Heart left ventricle (tissue), 16 donors: Measurements from ENCODE around the gene EFNB3. TPM values are rescaled to one million over a fixed set of nuclear protein-coding genes. Genes with fewer than 3 reads are reported as not detected.

Experiments
- ATAC-seq, 4 donors: fragments of 200-7000 bp; cut with Tn5 transposase; one replicate each; pipeline ENCODE4 v1.9.1; 2020 to 2022; ENCODE audit warnings: moderate library complexity in 4 of 4, mild to moderate bottlenecking in 3 of 4, moderate number of reproducible peaks in 1 of 4
- DNase-seq, 5 donors: peaks; one replicate each; pipeline ENCODE4 v3.0.0-alpha.2; 2020
- H3K27ac ChIP-seq, 12 donors: fragments of 200-600 bp; sonication (generic) in 4 of 12; one replicate each; pipeline versions ENCODE4 v1.5.0 to v1.8.0; 2016 to 2022; ENCODE audit warnings: mild to moderate bottlenecking in 2 of 12
- H3K27me3 ChIP-seq, 9 donors: fragments of 200-600 bp; sonication (generic) in 2 of 9; one replicate each; pipeline versions ENCODE4 v1.5.1 to v1.8.0; 2016 to 2022; ENCODE audit warnings: mild to moderate bottlenecking in 3 of 9
- H3K36me3 ChIP-seq, 9 donors: fragments of 200-600 bp; sonication (generic) in 2 of 9; one replicate each; pipeline versions ENCODE4 v1.5.0 to v1.8.0; 2018 to 2022; ENCODE audit warnings: mild to moderate bottlenecking in 2 of 9
- H3K4me1 ChIP-seq, 12 donors: fragments of 200-600 bp; sonication (generic) in 4 of 12; one replicate each; pipeline versions ENCODE4 v1.5.0 to v1.8.0; 2016 to 2022; ENCODE audit warnings: mild to moderate bottlenecking in 3 of 12
- H3K4me3 ChIP-seq, 12 donors: fragments of 200-600 bp; sonication (generic) in 4 of 12; one replicate each; pipeline versions ENCODE4 v1.5.0 to v1.8.0; 2017 to 2022; ENCODE audit warnings: mild to moderate bottlenecking in 9 of 12, moderate library complexity in 4 of 12
- H3K9me3 ChIP-seq, 12 donors: fragments of 200-600 bp; sonication (generic) in 4 of 12; one replicate each; pipeline versions ENCODE4 v1.5.0 to v1.8.0; 2016 to 2022; ENCODE audit warnings: mild to moderate bottlenecking in 1 of 12
- POLR2A ChIP-seq, 2 donors: fragments of 450-650 bp; IDR thresholded peaks; one replicate each; pipeline ENCODE4 v1.6.1; 2017; ENCODE audit warnings: antibody characterized with exemption in 2 of 2, mild to moderate bottlenecking in 2 of 2, moderate library complexity in 2 of 2
- WGBS, 4 donors: extraction: QIAGEN DNeasy Blood & Tissue Kit in 2 of 4; methylation state at CpG; one replicate each; pipeline versions ENCODE4 v1.1.5 to v1.1.7; 2013 to 2018; 5-methylcytosine and 5-hydroxymethylcytosine counted together
- intact Hi-C, 10 donors: fragments of 100-400 bp; cut with DNase I; formaldehyde crosslinking; loops; one replicate each; pipeline versions ENCODE4 v1.11.1 to v1.14.2; 2022
- polyA plus RNA-seq, 2 donors: library from polyadenylated mRNA; stranded (reverse); fragments of 200-250 nt; gene quantifications; one replicate each; pipeline ENCODE4 v1.2.3, GENCODE V29; 2013
- total RNA-seq, 9 donors: library from RNA; depleted of rRNA in 2 of 9; stranded (reverse); fragments of >200 nt in 2 of 9; fragmentation: NEBNext Ultra II Directional in 3 of 9; extraction: Animal tissue kit (Norgen Biotek cat#: 25700) in 3 of 9; gene quantifications; one replicate each; pipeline versions ENCODE4 v1.1.0 to v1.2.4, GENCODE V29; 2016 to 2023
- TF ChIP-seq, protein P1 (sequence below), 12 donors: fragments of 200-600 bp; sonication (generic) in 4 of 12; IDR thresholded peaks; one replicate each; pipeline versions ENCODE4 v1.5.0 to v1.8.0; 2018 to 2022; ENCODE audit warnings: antibody characterized with exemption in 12 of 12, mild to moderate bottlenecking in 5 of 12
- donor health status: ischemic (EF 13 %, LVEDD 7.1; RV severe dilation, severe dysfunction).
- donor health status: healthy with polysubstance abuse.
- donor health status: DM: no; HTN: yes; CAD: no.
- donor health status: DM: no; HTN: no; CAD: no.
- donor health status: ischemic (EF 25% LVEDD 6.9; RV normal size, moderate dysfunction).
- donor health status: ischemic (EF 25% LVEDD 5.7; RV mildly dilated, moderate dysfunction).
- donor health status: healthy.
- donor health status: DM: yes; HTN: yes; CAD: no.
- donor health status: ischemic (EF 35%, LVEDD 5.7; RV mildly dilated, moderate dysfunction).
- donor health status: nonischemic (EF 11% LVEDD 7.7; RV severe dilation, severe dysfunction).
- donor health status: DM: yes; HTN: yes; CAD: no.
- donor health status: PGD.
- donor health status: ischemic (EF 29% LVEDD 5.4; RV normal size, mild dysfunction).
- donor health status: nonischemic (EF 23%, LVEDD 6.1; RV moderate dilation, normal function).

The EFNB3 gene
- total and polyA plus RNA-seq, 11 donors: 0.10 to 4.6 (median 0.36) TPM

DNA sequence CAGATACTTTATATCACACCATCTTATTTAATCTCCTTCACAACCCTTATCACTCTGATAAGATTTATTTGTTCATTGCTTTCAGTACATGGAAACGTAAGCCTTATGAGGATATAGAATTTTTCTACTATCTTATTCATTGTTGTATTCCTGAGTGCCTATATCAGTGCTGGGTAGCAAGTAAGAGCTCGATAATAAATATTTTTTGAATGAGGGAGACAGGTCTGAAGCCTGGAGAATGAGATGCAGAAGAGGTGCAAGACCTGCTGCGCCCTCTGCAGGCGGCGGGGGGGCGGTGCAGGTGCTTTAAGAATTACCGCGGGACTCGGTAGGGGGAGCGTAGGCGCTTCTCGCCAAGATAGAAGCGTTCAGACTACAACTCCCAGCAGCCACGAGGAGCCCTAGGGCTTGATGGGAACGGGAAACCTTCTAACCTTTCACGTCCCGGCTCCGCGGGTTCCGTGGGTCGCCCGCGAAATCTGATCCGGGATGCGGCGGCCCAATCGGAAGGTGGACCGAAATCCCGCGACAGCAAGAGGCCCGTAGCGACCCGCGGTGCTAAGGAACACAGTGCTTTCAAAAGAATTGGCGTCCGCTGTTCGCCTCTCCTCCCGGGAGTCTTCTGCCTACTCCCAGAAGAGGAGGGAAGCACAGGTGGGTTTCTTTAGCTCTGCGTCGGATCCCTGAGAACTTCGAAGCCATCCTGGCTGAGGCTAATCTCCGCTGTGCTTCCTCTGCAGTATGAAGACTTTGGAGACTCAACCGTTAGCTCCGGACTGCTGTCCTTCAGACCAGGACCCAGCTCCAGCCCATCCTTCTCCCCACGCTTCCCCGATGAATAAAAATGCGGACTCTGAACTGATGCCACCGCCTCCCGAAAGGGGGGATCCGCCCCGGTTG, 16.8 kb upstream of the EFNB3 start, which contains the start of gene WRAP53:
WRAP53 (plus strand) TSS at position 570 of the 900 bp plus-strand sequence; CDS start at position 742, 172 bp downstream.
- H3K27ac ChIP-seq: peak within 1 kb of the TSS; percentile 47 to 99 (median 95)
- no peaks in the 10 kb centered on the region for H3K9me3 ChIP-seq
- H3K4me3 ChIP-seq: peak within 1 kb of the TSS; percentile 67 to 97 (median 86)
- H3K4me1 ChIP-seq: peaks cover 0 to 37% (median 24%) of the 10 kb centered on the region in 12 donors
- ATAC-seq: peak; percentile 92 to 97 (median 94)
- peak; percentile 96 to 99 (median 97) for DNase-seq
- intact Hi-C loops: loop anchor here (1.0 to 10.0 kb wide), 15 partner anchors 29 to 381 kb away; partner anchors contain the start of genes SHBG (in 4 of the 10), ATP1B2 (in 1 of the 10), CYB5D1 (in 1 of the 10) and DNAH2 (in 1 of the 10)
- H3K27me3 ChIP-seq: no peaks in the 10 kb centered on the region
- 0 to 1% (median 0%) methylated on average over 48 to 51 of the region's 51 CpGs for WGBS, 4 donors
- TF ChIP-seq POLR2A (IDR thresholded peaks at IDR 0.05): peak in 1 of 2 donors; percentile 64
- TF ChIP-seq, protein P1, sequence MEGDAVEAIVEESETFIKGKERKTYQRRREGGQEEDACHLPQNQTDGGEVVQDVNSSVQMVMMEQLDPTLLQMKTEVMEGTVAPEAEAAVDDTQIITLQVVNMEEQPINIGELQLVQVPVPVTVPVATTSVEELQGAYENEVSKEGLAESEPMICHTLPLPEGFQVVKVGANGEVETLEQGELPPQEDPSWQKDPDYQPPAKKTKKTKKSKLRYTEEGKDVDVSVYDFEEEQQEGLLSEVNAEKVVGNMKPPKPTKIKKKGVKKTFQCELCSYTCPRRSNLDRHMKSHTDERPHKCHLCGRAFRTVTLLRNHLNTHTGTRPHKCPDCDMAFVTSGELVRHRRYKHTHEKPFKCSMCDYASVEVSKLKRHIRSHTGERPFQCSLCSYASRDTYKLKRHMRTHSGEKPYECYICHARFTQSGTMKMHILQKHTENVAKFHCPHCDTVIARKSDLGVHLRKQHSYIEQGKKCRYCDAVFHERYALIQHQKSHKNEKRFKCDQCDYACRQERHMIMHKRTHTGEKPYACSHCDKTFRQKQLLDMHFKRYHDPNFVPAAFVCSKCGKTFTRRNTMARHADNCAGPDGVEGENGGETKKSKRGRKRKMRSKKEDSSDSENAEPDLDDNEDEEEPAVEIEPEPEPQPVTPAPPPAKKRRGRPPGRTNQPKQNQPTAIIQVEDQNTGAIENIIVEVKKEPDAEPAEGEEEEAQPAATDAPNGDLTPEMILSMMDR (IDR thresholded peaks at IDR 0.05): peak; percentile 98 to 100 (median 99)
- peaks cover 0 to 20% (median 2%) of the 10 kb centered on the region in 9 donors for H3K36me3 ChIP-seq

GRCh38 chr17:7688808-7689316, 16.1 kb upstream of the EFNB3 start:
- WGBS, 4 donors: 11 to 17% (median 15%) methylated on average over 13 of the region's 13 CpGs
- no peaks in the 10 kb centered on the region for H3K27me3 ChIP-seq
- ATAC-seq: no peak
- peaks cover 0 to 22% (median 2%) of the 10 kb centered on the region in 9 donors for H3K36me3 ChIP-seq
- TF ChIP-seq POLR2A (IDR thresholded peaks at IDR 0.05): no peak
- TF ChIP-seq, protein P1 (IDR thresholded peaks at IDR 0.05): no peak
- intact Hi-C loops: loop anchor here in 9 of 10 donors (2.0 to 10.0 kb wide), 13 partner anchors 28 to 382 kb away; partner anchors contain the start of genes SHBG (in 4 of the 9), ATP1B2 (in 1 of the 9), CYB5D1 (in 1 of the 9) and DNAH2 (in 1 of the 9)
- peak overlapping the region; percentile 1 to 97 (median 84) for H3K4me3 ChIP-seq
- H3K27ac ChIP-seq: peak overlapping the region in 10 of 12 donors; percentile 40 to 99 (median 90)
- peaks cover 0 to 36% (median 24%) of the 10 kb centered on the region in 12 donors for H3K4me1 ChIP-seq
- DNase-seq: no peak
- H3K9me3 ChIP-seq: no peaks in the 10 kb centered on the region

- no peak for DNase-seq
- Histone ChIP-seq H3K4me3 (no peak overlapping the region), H3K27me3 (no peaks in the 10 kb centered on the region), H3K9me3 (no peaks in the 10 kb centered on the region), H3K4me1 (no peaks in the 10 kb centered on the region), H3K27ac (no peak overlapping the region), H3K36me3 (peaks cover 0 to 38% (median 13%) of the 10 kb centered on the region in 9 donors)
- TF ChIP-seq, protein P1 (IDR thresholded peaks at IDR 0.05): no peak
- no peak for TF ChIP-seq POLR2A (IDR thresholded peaks at IDR 0.05)
- no peak for ATAC-seq
- WGBS, 4 donors: 91 to 97% (median 95%) methylated on average over 10 of the region's 10 CpGs
- intact Hi-C loops: no loop called here
These were observed 9.4 kb upstream of the EFNB3 start for GRCh38 chr17:7695586-7695985.
